DLD1 (cell line): ENCODE measurements around the gene KRT33A.

Source experiments
- in situ Hi-C: cut with HindIII; loops from 2 replicates; pipeline ENCODE4 v1.10.0; 2017; ENCODE audit warnings: low sequenced_read_pairs

Gene KRT33A

DNA sequence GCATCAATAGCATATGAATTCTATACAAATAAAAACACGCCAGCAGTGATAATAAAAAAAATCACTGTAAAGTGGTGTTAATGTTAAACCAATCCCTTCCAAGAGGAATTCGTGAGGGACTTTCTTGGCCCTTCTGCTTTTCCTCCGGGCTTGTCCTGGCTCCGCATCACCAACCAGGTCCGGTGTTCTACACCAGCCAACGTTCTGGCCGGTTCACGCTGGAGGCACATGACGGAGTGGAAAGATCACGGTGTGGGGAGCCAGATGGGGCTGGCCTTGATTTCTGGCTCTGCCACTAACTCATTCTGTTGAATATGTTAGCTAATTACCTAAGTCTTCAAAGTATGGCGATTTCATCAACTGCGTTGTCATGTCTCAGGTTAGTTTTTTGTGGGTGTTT, 46.5 kb downstream of the KRT33A start:
- in situ Hi-C loops = no loop called here

DNA sequence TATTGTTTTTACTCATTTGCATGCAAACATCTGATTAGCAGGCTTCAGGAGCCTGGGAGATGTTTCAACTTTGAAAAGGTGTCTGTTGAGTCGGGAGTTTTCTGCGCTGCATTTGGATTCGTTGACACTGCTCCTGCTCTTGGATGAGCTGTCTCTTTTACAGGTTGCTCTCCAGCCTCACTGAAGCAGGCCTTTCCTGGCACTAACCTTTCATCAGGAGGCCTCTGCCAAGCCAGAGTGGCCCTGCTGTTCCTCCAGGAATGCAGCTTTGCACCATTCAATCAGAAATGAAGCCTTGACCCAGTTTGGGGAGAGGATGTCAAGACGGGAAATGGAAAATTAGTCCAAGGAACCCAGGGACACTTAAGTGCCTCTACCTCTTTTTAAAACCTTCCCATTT, 47.6 kb downstream of the KRT33A start:
- in situ Hi-C loops = no loop called here

DNA sequence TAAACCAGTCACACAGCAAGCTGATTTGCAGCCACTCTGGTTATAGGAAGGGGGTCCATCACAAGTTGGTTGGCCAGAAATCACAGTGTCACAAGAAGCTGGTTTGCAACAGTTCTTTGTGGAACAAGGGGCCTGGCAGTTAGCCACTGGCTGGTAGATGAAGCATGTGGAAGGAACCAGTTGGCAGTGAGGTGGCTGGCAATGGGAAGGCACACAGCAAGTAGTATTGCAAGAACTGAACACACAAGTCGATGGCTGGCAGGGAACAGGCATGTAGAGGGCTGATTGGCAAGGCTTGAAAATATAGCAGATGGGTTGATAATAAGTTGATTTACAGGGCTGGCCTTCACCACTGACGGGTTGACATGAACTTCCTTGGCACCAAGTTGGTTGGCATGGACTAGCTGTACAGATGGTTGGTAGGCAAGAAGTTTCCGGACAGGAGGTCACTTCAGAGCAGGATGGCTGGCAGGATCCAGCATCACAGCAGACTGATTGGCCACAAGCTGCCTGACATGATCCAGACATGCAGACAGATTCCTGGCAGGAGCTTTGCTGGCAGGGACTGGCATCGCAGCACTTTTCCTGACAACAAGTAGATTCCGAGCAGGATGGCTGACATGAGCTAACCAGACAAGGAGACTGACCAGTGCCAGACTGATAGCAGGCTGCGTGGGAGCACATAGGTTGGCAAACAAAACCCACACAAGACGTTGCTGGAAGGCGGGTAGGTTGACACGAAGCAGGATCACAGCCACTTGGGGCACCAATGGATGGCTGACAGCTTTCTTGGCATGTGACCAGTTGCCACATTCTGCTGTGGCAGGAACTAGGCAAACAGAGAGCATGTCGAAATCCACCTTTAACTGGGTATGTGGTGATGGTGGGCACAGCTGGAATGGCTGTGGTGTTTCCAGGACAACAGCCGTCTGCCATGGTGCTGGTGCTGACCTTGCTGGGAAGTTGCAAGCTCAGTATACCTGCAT, 48.4 kb downstream of the KRT33A start, which contains the start of gene KRTAP29-1:
KRTAP29-1 (minus strand) TSS at position 936 of the 986 bp plus-strand sequence; CDS start at position 936, 0 bp downstream.
- in situ Hi-C loops = no loop called here

DNA sequence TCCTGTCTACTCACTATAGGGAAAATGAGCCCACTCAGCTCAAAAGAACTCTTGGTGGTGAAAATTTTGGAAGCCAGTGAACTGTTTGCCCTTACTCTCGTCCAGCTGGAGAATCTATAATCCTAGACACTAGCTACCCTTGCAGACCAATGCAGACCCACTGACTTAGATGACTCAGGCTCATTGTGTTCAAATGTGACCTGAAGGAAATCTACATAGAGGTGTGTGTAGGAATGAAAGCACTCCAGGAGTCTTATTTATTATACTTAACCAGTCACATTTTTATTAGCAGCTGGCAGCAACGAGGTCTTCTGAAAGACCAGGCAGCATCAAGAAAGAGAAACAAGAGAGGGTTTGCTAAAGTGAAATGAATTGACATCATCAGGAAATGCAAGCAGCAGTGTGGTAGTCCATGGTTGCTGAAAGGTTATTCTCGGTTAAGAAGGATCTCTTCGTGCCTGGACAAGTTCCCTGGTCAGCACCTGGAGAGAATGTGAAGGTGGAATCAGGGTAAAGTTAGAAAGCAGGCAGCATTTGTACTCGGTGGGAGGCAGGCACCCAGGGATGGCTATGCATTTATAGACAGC, 49.3 kb downstream of the KRT33A start:
- in situ Hi-C loops = no loop called here

DNA sequence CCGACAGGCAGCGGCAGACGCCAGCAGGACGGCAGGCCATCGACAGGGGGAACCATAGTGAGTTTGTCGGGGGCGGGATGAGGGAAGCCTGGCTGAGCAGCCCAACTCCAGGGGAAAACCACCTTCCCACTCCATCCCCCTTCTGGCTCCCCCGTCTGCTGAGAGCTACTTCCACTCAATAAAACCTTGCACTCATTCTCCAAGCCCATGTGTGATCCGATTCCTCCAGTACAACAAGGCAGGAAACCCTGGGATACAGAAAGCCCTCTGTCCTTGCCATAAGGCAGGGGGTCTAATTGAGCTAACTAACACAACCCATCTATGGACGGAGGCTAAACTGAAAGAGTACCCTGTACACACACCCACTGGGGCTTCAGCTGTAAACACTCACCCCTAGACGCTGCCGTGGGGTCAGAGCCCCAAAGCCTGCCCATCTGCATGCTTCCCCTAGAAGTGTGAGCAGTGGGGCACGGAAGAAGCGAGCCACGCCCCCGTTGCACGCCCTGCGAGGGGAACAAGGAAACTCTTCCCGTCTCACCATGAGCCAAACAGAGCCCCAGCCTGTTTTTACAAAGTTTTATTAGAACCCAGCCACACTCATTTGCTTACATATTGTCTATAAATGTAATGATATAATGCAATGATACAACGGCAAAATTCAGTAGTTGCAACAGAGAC, 52.0 kb downstream of the KRT33A start:
- in situ Hi-C loops = no loop called here

DNA sequence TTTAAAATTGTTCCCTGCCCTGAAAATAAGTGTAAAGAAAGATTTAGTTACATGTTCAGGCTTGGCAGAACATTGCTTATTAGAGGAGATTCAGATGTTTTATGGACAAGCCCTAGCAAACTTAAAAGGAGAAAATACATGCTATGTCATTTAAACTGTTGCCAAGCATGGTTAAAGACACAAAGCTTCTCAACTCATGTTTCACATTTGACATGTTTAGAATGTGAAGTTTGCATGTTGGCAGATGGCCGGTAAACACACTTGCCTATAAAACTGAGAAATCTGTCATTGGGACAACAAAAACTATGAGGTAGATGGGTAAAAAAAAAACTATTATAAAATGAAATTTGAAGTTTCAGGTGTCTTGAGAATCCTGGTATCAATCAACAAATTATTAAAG, 53.8 kb downstream of the KRT33A start:
- in situ Hi-C loops = no loop called here
